UCSD-AML1 (cell line): ENCODE results near the gene IL18.
"Not testable (repeated sequence)": the region's sequence is repeated elsewhere in the genome, so short reads cannot be mapped to it uniquely, and the experiment has no call there.

Source experiments
- DNase-seq: peaks from one replicate; lab custom pipeline; 2025; ENCODE audit not compliant: unreplicated experiment; lab: John Stamatoyannopoulos, UW

IL18 gene

DNA sequence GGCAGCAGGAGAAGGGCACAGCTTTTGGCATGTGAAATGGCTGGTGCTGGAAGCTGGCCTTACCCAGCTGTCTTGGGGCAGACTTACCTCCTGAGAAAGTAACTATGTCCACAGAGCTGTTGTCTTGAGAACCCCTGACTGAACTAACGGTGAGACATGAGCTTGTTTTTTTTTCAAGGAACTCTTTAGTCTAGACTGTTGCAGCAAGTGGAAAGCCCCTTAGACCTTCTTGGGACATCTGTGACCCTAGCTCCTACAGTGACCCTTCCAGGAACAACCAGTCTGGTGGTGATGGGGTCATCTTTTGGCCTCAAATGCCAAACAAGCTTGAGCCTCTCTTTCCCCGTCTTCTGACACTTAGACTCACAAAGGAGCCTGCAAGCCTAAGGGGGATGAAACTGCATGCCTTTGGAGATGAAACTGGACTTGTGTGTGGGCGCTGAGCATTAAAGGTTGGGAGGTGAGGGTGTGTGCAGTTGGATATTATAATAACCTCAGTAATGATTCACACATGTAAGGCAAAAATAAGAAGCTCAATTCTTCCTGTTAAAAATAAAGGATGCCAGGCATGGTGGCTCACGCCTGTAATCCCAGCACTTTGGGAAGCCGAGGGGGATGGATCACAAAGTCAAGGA, 41.8 kb downstream of the IL18 start:
- DNase-seq: no peak

GRCh38 chr11:112118176-112118575, 45.7 kb downstream of the IL18 start:
- no peak for DNase-seq

- DNase-seq: no peak
Observed at GRCh38 chr11:112115386-112115785, 48.5 kb downstream of the IL18 start.

DNA sequence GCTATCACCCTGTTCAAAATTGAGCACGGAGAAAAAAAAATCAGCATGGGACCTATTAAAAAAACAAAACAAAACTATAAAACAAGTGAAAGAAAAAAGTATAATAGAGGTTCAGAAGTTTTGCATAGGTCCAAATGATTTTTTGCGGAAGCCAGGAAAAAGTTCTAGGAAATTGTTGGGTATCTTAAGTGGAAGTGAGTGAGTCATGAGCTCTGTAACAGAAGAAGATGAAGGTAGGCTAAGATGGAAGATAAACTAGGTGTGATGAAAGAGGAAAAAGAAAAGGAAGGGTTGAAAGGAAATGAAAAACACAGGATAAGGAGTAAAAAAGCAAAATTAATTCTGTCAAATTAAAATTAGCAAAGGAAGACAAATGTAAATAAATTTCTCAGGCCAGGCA, 49.4 kb downstream of the IL18 start:
- no peak for DNase-seq

DNA sequence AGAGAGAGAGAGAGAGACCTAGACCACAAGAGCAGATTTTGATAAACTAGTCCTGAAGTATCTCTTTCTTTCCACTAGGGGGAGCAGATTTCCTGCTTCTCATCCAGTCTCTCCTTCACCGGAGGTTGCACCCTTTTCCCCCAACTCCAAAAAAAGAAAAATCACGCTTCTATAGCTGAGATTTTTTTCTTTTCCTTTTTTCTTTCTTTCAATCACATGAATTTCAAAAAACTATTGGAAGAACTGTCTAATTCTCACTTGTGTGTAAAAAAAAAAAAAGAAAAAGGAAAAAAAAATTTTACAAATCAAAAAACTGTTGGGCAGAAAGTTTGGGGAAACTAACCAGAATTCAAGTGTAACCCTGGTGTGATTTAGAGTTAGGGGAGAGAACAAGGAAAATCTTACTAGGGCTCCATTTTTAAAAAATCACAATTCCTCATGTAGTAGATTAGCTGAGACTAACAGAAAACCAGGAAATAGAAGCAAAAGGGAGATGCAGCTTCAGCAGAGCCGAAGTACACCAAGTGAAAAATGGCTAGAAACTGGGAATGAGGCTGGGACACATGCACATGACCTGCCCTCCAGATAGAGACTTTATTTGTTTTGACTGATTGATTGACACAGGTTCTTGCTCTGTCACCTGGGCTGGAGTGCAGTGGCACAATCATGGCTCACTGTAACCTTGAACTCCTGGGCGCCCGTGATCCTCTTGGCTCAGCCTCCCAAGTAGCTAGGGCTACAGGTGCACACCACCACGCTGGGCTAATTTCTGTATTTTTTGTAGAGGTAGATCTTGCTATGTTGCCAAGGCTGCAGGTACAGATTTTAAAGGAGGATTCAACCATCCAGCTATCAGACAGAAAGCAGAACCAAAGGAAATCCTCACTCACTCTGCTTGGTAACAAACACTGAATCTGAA, 50.1 kb downstream of the IL18 start:
- DNase-seq: no peak

DNA sequence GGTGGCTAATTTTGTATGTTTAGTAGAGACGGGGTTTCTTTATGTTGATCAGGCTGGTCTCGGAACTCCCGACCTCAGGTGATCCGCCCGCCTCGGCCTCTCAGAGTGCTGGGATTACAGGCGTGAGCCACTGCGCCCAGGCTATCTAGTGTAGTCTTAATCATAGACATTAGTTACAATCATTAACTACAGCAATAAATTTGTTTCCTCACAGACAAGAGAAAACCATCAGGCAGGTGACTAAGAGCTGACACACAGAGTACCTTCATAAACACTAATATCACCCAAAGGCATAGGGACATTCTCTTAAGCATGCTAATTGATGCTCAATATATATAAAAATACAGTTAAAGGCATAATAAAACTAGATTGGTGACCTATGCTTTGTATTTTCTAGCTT, 57.8 kb downstream of the IL18 start:
- no peak for DNase-seq

DNA sequence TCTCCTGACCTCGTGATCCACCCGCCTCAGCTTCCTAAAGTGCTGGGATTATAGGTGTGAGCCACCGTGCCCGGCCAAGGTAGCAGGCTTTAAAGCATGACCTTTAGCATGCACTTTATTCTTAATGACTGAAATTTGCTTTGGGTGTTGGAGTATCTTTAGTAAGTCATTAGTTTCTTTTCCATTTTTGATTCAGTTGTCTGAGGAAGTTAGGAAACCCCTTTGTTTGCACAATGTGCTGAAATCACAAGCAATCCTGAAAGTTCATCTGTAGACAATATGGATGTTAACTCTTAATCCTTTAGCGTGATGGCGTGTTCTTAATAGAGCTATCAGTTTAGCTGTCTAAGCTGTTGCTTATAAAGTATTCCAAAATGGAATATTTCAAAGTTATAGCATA, 60.4 kb downstream of the IL18 start:
- DNase-seq: no peak

- DNase-seq: no peak
Observed at GRCh38 chr11:112100462-112100861, 63.4 kb downstream of the IL18 start.

DNA sequence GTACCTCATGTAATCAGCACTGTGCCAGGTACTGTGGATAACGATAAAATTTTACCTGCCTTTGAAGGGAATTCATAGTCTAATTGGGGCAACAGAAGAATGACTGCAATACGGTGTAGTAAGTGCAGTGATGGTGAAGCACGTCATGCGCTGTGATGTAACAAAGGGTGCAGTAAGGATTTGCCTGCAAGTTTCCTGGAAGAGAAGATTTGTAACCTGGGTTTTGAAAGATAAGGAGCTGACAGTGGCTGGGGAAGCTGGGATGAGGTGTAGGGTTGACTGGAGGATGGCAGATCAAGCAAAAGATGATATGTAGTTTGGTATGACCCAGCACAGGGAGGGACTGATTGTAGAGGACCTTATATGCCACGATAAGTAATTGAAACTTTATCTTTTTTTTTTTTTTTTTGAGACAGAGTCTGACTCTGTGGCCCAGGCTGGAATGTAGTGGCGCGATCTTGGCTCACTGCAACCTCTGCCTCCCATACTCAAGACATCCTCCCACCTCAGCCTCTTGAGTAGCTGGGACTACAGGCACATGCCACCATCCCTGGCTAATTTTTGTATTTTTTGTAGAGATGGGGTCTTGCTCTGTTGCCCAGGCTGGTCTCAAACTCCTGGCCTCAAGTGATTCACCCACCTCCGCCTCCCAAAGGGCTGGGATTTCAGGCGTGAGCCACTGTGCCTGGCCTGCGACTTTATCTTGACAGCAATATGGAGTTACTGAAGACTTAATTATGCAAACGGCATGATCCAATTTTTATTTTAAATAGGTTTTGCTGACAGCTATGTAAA, 66.0 kb downstream of the IL18 start:
- DNase-seq: no peak

- no peak for DNase-seq
Observed at GRCh38 chr11:112096194-112096593, 67.7 kb downstream of the IL18 start.

DNA sequence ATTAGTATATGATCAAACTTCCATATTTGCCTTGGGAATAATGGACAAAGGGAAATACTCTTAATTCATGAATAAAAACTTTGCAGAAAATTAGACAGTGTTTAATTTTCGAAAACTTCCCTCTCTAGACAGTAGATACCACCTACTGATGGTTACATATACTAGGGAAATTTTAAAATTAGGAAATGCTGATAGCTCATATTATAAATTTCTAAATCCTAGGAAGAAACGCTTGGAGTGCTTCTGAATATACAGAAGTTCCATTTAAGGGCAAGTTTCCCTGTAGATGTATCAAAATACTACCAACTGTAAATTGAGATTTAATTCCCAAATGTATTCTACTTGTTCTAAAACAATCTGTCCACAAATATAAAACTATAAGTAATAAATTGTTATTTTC, 68.6 kb downstream of the IL18 start:
- DNase-seq: not testable (repeated sequence)
